HCT116 (cell line): ENCODE data around the gene MAPKAPK3.

Experiments used
- CBX3 ChIP-seq: IDR thresholded peaks from 2 replicates; pipeline ENCODE4 v1.6.1; 2012; ENCODE audit warnings: low read depth
- EZH2 ChIP-seq: fragments of 200-600 bp; sonication (generic); IDR thresholded peaks from 2 replicates; pipeline ENCODE4 v1.6.1; 2017; ENCODE audit warnings: antibody characterized with exemption, mixed run types
- FOSL1 ChIP-seq: IDR thresholded peaks from 2 replicates; pipeline ENCODE4 v1.6.1; 2012; ENCODE audit warnings: low read depth
- JUND ChIP-seq: IDR thresholded peaks from 2 replicates; pipeline ENCODE4 v1.6.1; 2012
- POLR2A ChIP-seq: IDR thresholded peaks from 2 replicates; pipeline ENCODE4 v1.7.0; 2011; ENCODE audit warnings: borderline replicate concordance; ENCODE audit not compliant: insufficient read depth, insufficient read length; ENCODE audit errors: extremely low read depth
- POLR2AphosphoS5 ChIP-seq: IDR thresholded peaks from 2 replicates; pipeline ENCODE4 v1.6.1; 2011; ENCODE audit warnings: mild to moderate bottlenecking, low read depth, low read length, moderate library complexity
- RAD21 ChIP-seq: IDR thresholded peaks from 2 replicates; pipeline ENCODE4 v1.6.1; 2012; ENCODE audit warnings: low read depth, mild to moderate bottlenecking
- REST ChIP-seq: IDR thresholded peaks from 2 replicates; pipeline ENCODE4 v1.6.1; 2012; ENCODE audit warnings: low read depth
- SIN3A ChIP-seq: IDR thresholded peaks from 2 replicates; pipeline ENCODE4 v1.6.1; 2012; ENCODE audit warnings: low read depth
- SP1 ChIP-seq: IDR thresholded peaks from 2 replicates; pipeline ENCODE4 v1.6.1; 2012; ENCODE audit warnings: low read depth
- YY1 ChIP-seq: IDR thresholded peaks from 2 replicates; pipeline ENCODE4 v1.6.1; 2011; ENCODE audit warnings: low read length, low read depth, moderate library complexity, mild to moderate bottlenecking; ENCODE audit not compliant: insufficient replicate concordance; ENCODE audit errors: extremely low read depth
- ZBTB33 ChIP-seq: IDR thresholded peaks from 2 replicates; pipeline ENCODE4 v1.6.1; 2011; ENCODE audit warnings: mild to moderate bottlenecking, low read length, moderate library complexity; ENCODE audit not compliant: insufficient replicate concordance; ENCODE audit errors: extremely low read depth
- TF ChIP-seq, protein P1 (sequence below), 3 experiments: fragments of 200-600 bp in 1 of 3; sonication (generic) in 1 of 3; IDR thresholded peaks in 2 of 3; conservative IDR thresholded peaks in 1 of 3; 2 replicates each; pipeline ENCODE4 v1.5.1; 2012 to 2017; ENCODE audit warnings: low read depth in 2 of 3, low read length in 2 of 3, antibody characterized with exemption in 1 of 3, borderline replicate concordance in 1 of 3, control low read depth in 1 of 3, mild to moderate bottlenecking in 1 of 3, mixed read lengths in 1 of 3, mixed run types in 1 of 3, moderate library complexity in 1 of 3; ENCODE audit not compliant: insufficient read depth in 1 of 3
- TF ChIP-seq, protein P2 (sequence below): IDR thresholded peaks from 2 replicates; pipeline ENCODE4 v1.6.1; 2012

DNA sequence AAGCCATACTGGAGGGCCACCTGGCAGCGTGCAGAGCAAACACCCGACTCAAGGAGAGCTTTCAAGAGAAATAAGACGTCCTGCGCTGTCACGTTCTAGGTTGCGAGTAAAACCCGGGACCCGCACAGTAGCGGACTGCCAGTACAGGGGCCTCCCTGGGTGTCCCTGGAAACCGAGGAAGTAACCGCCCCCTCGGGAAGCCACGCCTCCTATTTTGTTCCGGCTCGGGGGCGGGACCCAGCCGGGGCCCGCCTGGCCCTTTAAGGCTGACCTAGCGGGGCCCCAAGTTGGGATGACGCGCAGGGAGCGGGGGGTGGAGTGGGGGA, 218 bp upstream of the MAPKAPK3 start:
- TF ChIP-seq SP1 (no peak), REST (no peak), RAD21 (no peak), FOSL1 (no peak), POLR2A (peak; percentile 30), ZBTB33 (no peak), SIN3A (no peak), JUND (no peak), EZH2 (no peak), CBX3 (no peak), POLR2AphosphoS5 (peak; percentile 47; the same call in 1 of the 2 replicates), YY1 (no peak)
- TF ChIP-seq, protein P1, sequence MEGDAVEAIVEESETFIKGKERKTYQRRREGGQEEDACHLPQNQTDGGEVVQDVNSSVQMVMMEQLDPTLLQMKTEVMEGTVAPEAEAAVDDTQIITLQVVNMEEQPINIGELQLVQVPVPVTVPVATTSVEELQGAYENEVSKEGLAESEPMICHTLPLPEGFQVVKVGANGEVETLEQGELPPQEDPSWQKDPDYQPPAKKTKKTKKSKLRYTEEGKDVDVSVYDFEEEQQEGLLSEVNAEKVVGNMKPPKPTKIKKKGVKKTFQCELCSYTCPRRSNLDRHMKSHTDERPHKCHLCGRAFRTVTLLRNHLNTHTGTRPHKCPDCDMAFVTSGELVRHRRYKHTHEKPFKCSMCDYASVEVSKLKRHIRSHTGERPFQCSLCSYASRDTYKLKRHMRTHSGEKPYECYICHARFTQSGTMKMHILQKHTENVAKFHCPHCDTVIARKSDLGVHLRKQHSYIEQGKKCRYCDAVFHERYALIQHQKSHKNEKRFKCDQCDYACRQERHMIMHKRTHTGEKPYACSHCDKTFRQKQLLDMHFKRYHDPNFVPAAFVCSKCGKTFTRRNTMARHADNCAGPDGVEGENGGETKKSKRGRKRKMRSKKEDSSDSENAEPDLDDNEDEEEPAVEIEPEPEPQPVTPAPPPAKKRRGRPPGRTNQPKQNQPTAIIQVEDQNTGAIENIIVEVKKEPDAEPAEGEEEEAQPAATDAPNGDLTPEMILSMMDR (IDR thresholded peaks at IDR 0.05 in 2 of 3, conservative IDR thresholded peaks at IDR 0.05 in 1 of 3; ENCODE audit: borderline replicate concordance in 1 of 3, insufficient read depth in 1 of 3, low read depth in 2 of 3, low read length in 2 of 3), result no peak
- TF ChIP-seq, protein P2, sequence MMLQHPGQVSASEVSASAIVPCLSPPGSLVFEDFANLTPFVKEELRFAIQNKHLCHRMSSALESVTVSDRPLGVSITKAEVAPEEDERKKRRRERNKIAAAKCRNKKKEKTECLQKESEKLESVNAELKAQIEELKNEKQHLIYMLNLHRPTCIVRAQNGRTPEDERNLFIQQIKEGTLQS, result no peak
